ENCODE data around the gene IRAK2. TPM values are rescaled to one million over a fixed set of nuclear protein-coding genes. Genes with fewer than 3 reads are reported as not detected.

IRAK2 gene
- total and polyA plus RNA-seq, 2 of the 8 experiments (the other 6 are each of a cell fraction or from before 2014, with no cell fraction given), result 1.5 TPM

GRCh38 chr3:10180289-10180688 lies 15.6 kb downstream of the IRAK2 start (continued):
- no peak for TF ChIP-seq EGR1 (IDR thresholded peaks at IDR 0.05; ENCODE audit: borderline replicate concordance, low read depth, low read length)
- no peak for TF ChIP-seq TAF7 (optimal IDR thresholded peaks at IDR 0.05; ENCODE audit: borderline replicate concordance, low read depth, low read length)
- no peak for TF ChIP-seq YY1 (IDR thresholded peaks at IDR 0.05; ENCODE audit: low read depth, low read length)
- TF ChIP-seq NRF1 (IDR thresholded peaks at IDR 0.05; ENCODE audit: low read depth, low read length), result no peak
- no peak for TF ChIP-seq E2F6 (IDR thresholded peaks at IDR 0.05)
- no peak for TF ChIP-seq NANOG (IDR thresholded peaks at IDR 0.05; ENCODE audit: insufficient read depth, low read depth, low read length, poor library complexity, severe bottlenecking)
- TF ChIP-seq RAD21 (IDR thresholded peaks at IDR 0.05 in 1 of 2, conservative IDR thresholded peaks at IDR 0.05 in 1 of 2; ENCODE audit: low read depth in 2 of 2, low read length in 2 of 2), result no peak

Data from H1 (cell line).